DMS 273 (cell line): ENCODE data around the gene CD74.

Experiments used
- DNase-seq: peaks from one replicate; lab custom pipeline; 2025; ENCODE audit not compliant: unreplicated experiment; lab: John Stamatoyannopoulos, UW

Gene CD74

DNA sequence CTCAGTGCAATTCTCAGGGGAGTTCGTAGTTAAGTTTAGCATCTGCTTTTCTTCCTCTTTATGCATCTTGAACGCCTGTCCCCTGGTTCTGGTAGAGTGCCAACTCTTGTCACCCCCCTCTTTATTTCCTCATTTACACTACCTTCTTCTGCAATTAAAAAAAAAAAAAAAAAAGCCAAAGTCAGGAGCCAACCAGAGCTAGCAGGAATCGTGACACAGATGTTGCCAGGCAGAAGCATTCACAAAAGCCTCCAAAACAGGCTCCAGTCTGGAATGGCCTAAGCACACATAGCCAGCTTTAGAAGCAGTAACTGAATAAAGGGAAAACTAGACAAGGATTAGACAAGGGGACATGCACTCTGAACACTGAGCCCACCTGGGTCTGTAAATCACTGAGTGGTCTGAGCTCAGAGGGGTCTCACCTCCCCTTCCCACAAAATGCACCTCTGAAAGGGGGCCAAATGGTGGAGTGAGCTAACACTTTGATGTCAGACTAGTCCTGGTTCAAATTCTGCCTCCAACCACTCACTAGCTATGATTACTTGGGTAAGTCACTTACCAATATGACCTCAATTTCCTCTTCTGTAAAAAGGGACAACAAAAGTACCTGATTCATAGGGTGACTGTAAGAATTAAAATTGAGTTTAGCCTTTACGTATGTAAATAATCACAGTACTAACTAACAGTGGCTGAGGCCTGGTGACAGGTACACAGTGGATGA is 2.0 kb downstream of the CD74 start:
- peak; percentile 91 for DNase-seq

- peak; percentile 95 for DNase-seq
Measured at GRCh38 chr5:150409638-150410523, 2.8 kb downstream of the CD74 start.

DNA sequence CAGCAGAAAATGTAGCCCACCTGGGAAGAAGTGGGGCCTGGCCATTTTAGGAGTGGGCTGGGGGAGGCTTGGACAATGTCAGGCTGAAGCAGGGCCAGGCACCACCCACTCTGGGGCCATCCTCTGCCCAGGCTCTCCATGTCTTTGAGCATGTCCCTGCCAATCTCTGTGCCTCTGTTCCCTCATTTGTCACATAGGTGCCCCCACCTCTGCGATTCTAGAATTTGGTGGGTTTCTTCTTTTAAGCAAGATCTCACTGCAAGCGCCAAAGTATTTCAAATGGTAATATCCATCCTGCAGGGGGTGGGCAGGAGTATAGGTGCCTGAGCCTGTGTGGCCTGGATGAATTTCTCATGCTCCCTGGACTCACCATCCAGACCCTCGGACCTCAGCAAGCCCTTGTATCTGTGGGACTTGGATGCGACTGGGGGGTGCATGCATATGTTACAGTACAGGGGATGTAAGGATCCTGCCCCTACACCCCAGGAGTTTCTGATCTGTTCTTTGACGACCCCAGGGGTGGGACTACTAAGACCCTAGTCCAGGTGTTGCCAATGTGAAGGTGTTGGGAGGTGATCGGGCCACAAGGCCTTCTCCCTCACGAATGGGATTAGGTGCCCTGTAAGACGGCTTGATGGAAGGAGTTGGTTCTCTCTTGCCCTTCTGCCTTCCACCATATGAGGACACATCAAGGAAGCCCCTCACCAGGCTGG is 4.3 kb downstream of the CD74 start:
- no peak for DNase-seq

- no peak for DNase-seq
Measured at GRCh38 chr5:150407096-150407720, 5.5 kb downstream of the CD74 start.

DNA sequence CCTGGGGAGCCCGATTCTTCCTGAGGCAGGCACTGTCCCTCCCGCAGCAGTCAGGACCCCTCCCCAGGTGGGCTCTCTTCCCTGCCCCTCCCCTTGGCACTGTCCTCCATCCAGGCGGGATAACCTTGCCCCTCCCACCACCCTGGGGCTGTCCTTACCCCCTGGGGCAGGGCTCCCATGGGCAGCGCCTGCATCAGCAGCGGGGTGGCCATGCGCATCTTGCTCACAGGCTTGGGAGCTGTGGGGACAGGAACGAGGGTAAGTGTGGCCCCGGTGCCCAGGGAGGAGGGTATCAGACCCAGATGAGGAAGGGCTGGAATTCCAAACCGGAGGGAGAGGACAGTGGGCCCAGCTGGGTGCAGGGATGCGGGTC is 6.0 kb downstream of the CD74 start:
- no peak for DNase-seq

- DNase-seq = no peak
Measured at GRCh38 chr5:150406103-150406722, 6.5 kb downstream of the CD74 start.

GRCh38 chr5:150404941-150405816 is 7.5 kb downstream of the CD74 start:
- peak; percentile 64 for DNase-seq

GRCh38 chr5:150404535-150404934 is 8.2 kb downstream of the CD74 start:
- DNase-seq = no peak

DNA sequence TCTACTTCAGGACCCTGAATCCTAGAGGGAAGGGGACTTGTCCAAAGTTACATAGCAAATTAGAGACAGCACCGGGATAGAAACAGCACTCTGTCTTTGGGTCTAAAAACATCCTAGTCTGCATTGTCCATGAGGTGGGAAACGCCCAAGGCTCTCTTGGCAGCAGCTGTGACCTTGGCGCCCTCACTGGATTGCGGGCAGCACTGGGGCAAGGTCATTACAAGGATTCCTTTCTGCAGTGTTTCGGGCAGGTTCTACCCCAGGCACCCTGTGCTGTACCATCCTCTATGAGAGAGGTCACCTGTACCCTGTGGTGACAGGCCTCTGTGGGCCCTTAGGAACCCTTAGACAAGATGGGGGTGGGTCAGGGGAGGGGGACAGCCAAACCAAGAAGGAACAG is 8.6 kb downstream of the CD74 start:
- DNase-seq = no peak

DNA sequence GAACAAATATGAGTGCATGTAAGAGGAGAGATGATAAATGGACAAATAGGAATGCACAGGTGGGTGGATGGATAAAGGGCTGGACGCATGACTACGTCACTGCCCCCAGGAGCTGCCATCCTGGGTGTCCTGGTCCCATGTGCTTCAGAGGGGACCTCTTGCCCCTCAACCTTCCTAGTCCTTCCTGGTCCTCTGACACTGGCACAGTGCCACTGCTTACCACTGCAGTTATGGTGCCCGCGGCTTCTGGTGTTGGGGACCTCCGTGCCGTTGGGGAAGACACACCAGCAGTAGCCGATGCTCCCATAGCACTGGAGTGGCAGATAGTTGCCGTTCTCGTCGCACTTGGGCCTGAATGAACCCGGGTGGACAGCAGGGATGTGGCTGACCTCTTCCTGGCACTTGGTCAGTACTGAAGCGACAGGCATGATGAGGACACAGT is 9.8 kb downstream of the CD74 start:
- no peak for DNase-seq

- no peak for DNase-seq
Measured at GRCh38 chr5:150402229-150402773, 10.4 kb downstream of the CD74 start.

- no peak for DNase-seq
Measured at GRCh38 chr5:150401376-150402228, 11.1 kb downstream of the CD74 start.

DNA sequence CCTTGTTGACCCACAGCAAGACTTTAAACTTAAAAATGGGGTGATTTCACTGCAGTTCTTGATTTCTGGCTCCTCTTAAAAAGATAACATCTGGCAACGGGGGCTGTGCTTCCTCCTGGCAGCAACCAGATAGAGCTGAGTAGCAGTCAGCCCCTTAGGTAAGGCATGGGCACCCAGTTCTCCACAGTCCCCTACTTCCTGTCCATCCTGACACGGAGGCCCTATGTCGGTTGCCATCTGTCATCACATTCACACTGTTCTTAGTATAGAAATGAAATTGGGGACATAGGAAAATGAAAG is 11.7 kb downstream of the CD74 start:
- DNase-seq = peak; percentile 59

DNA sequence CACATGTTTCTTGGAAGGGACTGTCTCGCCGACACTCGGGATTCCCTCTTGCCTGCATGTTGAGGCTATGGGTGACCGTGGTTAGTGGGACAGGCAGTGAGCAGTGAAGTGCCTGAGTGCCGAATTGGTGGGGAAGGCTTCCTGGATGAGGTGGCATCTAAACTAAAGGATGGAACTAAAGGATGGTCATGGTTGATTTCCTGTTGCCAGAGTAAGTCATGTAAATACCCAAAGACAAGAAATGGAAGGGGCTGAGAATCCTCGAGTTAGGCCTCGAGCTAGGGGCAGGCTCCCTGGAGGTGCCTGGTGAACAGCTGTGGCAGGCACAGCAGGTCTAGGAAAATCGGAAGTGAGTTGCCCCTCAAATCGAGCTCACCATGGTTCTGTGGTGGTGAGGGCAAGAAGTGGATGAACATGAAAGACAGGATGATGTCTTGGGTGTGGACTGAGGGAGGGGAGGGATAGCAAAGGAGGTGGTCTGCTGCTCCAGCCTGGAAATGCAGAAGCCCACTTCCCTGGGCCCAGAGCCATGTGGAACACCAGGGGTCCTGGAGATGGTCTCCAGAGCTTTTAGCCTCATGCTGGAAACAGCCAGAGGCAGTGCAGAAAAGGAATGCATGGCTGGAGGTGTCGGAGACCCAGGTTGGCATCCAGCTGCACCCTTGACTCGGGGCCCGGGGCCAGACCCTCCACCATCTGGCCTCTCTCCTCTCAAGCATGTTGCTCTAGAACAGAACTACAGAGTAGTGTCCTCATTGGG is 12.2 kb downstream of the CD74 start:
- peak; percentile 63 for DNase-seq

- no peak for DNase-seq
Measured at GRCh38 chr5:150399524-150400211, 13.0 kb downstream of the CD74 start.

DNA sequence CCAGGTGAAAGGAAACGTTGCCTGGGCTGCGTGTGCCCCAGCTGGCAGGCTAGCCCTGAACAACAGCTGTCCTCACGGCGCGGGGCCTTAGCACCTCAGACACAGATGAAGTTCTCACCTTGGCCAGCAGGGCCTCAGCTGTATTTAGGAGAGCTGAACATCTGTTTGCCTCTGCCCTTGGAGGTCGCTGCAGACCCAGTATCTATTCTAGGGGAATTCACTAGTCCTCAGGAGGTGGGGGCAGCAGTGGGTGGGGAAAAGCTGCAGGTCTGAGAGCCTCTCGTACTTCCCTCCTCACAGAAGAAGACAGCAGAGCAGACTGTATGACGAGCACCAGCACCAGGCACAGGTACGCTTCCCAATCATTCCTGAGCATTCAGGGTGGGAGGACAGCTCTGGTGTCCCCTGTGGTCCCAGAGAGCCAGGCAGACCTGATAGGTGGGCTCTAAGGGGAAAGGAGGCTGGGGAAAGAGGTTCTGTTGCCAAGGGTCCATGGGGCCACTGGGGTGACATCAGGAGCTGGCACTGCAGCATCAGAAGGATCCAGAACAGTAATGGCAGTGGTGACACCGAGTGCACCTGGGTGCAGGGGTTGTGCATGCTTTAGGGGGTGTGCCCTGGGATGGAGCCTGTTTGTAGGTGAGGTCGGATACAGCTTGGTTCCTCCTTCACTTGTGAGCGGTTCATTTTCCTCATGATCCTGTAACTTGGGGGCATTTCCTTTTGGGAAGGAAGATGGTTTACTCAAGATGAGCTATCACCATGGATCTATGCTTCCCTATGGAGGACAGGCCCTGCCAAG is 13.8 kb downstream of the CD74 start:
- peak; percentile 75 for DNase-seq
